GM19324 (cell line): ENCODE measurements around the gene ECSIT.
"Not testable (repeated sequence)": the region's sequence is repeated elsewhere in the genome, so short reads cannot be mapped to it uniquely, and the experiment has no call there.

Experiments
- ATAC-seq: cut with Tn5 transposase; IDR thresholded peaks from one replicate; pipeline ENCODE4 v1.9.1; 2021; ENCODE audit warnings: mild to moderate bottlenecking, moderate library complexity; ENCODE audit not compliant: unreplicated experiment, low FRiP score

Gene ECSIT, protein sequence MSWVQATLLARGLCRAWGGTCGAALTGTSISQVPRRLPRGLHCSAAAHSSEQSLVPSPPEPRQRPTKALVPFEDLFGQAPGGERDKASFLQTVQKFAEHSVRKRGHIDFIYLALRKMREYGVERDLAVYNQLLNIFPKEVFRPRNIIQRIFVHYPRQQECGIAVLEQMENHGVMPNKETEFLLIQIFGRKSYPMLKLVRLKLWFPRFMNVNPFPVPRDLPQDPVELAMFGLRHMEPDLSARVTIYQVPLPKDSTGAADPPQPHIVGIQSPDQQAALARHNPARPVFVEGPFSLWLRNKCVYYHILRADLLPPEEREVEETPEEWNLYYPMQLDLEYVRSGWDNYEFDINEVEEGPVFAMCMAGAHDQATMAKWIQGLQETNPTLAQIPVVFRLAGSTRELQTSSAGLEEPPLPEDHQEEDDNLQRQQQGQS

DNA sequence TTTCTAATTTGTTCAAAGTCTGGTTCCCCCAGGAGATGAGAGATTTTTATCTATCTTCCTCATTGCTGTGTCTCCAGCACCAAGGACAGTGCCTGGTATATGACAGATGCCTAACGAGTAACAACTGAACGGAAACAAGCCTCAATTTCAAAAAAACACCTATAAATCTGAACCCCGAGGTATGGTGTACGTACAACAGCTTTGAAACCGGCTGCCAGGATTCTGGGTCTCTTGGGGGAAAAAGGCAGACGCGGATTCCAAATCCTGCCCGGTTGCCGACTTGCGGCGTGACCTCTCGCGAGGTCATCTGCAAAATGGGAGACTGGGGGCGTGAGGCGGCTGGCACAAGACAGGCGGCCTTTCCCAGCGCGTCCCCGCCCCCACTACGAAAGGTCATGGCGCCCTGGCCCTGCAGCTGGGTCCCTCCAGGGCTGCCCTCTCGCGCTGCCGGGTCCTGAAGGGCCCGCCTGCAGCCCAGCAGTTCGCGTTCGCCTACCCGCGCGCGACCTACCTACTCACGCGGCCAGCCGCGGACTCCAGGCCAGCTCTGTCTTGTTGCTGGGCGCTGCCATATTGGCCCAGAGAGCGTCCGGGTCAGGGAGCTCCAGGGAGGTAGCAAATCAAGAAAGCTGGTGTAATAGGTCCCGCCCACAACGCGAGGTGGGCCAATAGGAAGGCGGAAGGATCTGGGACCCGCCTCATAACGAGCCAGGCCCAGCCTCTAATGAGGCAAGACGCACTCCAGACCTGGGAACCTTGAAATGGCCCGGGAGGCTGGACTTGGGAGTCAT, at the start of gene ECSIT:
Gene ECSIT (minus strand): TSS at position 584 of the 791 bp plus-strand sequence. CDS start 9,964 bp downstream, outside the sequence.
- peak; percentile 96 for ATAC-seq

DNA sequence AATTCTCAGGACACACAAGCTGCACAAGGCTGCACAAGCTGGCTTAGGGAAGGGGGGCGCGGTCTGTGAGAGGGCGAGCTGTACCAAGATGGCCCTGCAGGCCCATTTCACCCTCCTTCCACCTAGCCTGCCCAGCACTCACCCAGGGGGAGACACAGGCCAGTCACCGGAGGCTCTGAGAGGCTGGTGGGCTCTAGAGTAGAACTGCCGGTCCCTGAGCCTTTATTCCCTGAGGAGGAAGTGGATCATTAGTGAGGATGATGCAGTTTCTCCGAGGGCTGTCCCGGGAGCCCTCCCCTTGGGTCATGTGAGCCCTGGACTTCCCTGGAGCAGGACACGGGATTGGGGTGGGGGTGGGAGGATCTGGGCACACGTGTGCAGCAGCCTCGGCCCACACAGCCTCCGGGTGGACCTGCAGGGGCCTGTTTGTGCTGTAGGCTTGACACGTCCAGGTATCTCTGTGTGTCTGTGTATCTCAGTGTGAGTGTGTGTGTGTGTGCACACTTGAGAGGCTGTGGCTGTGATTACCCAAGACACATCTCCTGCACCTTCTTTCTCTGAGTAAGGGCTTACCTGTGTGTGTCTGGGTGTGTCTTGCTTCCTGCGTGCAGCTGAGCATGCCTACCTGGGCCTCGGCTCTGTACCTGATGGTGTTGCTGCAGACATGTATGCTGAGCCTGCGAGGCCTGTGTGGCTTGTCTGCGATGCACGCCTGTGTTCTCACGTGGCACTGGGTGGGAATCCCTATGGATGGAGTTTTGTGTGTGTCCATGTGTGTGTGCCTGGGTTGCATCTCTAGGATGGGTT, 48.7 kb upstream of the ECSIT start, which contains the start of gene ACP5:
Gene ACP5 (minus strand): TSS at position 195 of the 807 bp plus-strand sequence. CDS start 328 bp downstream, outside the sequence.
- no peak for ATAC-seq

DNA sequence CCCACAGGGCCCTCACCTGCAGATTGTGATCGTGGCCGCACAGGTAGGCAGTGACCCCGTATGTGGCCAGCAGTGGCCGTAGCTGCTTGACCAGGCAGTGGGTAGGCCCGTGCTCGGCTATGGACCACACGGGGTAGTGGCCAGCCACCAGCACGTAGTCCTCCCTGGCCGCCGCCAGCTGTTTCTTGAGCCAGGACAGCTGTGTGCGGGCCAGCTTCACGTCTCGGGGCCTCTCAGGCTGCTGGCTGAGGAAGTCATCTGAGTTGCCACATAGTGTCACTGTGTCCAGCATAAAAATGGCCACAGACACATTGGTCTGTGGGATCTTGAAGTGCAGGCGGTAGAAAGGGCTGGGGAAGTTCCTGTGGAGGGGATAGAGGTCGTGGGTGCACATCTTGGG, 47.3 kb upstream of the ECSIT start:
- no peak for ATAC-seq

DNA sequence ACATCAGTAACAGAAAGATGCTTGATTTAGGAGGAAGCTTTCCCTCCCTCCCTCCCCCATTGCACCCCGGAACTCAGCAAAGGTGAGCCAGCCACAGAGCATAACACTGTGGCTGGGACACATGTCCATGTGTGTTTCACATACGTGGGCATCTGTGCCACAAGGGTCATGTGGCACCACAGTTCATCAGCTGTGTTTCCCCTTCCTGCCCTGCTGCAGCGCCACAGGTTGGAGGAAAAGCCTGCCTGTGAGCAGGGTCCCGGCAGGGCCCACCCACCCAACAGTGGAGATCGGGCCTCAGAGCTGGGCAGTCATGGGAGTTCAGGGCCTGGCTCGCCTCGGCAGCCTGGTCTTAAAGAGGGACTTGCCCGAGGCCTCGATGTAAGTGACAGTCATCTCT, 45.8 kb upstream of the ECSIT start:
- ATAC-seq = no peak

DNA sequence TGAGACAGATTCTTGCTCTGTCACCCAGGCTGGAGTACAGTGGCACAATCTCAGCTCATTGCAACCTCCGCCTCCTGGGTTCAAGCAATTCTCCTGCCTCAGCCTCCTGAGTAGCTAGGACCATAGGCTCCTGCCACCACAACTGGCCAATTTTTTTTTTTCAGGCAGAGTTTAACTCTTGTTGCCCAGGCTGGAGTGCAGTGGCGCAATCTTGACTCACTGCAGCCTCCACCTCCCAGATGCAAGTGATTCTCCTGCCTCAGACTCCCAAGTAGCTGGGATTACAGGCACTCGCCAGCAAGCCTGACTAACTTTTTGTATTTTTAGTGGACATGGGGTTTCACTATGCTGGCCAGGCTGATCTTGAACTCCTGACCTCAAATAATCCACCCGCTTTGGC, 44.8 kb upstream of the ECSIT start:
- ATAC-seq = not testable (repeated sequence)

DNA sequence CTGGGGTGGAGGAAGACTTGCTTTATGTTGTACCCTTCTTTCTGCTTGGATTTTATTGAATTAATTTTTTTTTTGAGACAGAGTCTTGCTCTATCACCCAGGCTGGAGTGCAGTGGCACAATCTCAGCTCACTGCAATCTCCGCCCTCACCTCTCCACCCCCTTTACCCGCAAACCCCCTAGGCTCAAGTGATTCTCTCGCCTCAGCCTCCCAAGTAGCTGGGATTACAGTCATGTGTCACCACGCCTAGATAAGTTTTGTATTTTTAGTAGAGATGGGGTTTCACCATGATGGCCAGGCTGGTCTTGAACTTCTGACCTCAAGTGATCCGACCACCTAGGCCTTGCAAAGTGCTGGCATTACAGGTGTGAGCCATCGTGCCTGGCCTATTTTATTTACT, 44.4 kb upstream of the ECSIT start:
- not testable (repeated sequence) for ATAC-seq

DNA sequence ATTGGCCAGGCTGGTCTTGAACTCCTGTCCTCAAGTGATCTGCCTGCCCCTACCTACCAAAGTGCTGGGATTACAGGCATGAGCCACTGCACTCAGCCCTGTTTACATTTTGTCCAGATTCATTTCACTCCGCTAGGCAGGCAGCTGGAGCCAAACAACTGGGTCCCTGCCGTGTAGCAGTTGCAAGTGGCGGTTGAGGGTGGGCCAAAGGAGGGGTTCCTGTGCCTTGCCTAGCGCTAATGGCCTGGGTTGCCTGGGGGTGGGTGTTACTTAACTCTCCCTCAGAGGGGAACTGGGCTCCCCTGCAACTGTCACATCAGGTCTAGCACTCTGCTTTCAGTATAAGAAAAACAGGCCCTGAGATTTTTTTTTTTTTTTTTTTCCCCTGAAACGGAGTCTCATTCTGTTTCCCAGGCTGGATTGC, 41.1 kb upstream of the ECSIT start:
- no peak for ATAC-seq

DNA sequence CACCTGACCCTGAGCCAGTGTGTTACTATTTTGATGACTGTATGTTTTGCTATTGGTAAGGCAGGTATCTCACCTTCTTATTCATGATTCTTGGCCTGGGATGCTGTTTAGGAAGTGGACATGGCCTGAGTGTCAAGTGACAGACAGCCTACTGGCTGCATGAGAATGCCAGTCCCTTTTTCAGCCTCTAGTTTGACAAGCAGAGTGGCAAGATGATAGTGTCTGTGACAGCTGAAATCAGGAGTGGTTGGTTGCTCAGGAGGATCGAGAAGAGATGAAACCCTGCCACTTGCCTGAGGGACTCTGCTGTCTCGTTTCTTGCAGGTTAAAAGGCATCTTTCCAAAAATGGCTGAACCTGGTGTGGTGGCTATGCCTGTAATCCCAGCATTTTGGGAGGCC, 37.2 kb upstream of the ECSIT start:
- no peak for ATAC-seq

DNA sequence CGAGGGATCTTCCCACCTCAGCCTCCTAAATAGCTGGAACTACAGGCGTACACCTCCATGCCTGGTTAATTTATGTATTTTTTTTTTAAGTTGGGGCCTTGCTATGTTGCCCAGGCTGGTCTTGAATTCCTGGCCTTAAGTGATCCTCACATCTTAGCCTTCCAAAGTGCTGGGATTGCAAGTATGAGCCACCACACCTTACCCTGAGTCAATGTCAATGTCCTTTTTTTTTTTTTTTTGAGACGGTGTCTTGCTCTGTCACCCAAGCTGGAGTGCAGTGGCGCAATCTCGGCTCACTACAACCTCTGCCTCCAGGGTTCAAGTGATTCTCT, 36.7 kb upstream of the ECSIT start:
- not testable (repeated sequence) for ATAC-seq

DNA sequence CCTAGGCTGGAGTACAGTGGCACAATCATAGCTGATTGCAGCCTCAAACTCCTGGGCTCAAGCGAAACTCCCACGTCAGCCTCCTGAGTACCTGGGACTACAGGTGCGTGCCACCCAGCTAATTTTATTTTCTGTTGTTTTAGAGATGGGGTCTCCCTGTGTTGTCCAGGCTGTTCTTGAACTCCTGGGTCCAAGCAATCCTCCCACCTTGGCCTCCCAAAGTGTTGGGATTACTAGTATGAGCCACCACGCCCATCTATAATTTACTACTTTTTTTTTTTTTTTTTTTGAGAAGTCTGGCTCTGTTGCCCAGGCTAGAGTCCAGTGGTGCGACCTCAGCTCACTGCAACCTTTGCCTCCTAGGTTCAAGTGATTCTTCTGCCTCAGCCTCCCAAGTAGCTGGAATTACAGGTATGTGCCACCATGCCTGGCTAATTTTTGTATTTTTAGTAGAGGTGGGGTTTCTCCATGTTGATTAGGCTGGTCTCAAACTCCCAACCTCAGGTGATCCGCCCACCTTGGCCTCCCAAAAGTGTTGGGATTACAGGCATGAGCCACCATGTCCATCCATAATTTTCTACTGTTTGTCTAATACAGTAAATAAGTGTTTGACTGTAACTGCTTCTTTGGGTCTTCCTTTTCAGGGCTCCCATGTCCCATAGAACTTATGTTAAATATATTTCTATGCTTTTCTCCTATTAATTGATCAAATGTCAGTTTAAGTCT, 35.3 kb upstream of the ECSIT start:
- ATAC-seq = not testable (repeated sequence)

DNA sequence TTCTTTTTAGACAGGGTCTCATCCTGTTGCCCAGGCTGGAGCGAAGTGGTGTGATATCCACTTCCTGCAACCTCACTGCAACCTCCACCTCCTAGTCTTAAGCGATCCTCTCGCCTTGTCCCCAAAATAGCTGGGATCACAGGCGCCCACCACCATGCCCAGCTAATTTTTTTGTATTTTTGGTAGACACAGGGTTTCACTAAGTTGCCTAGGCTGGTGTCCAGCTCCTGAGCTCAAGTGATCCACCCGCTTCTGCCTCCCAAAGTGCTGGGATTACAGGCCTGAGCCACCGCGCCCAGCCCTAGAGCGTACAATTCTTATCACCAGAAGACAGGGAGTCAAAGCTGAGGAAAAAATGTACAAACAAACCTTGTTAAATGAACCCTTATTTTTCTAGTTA, 34.6 kb upstream of the ECSIT start:
- no peak for ATAC-seq

DNA sequence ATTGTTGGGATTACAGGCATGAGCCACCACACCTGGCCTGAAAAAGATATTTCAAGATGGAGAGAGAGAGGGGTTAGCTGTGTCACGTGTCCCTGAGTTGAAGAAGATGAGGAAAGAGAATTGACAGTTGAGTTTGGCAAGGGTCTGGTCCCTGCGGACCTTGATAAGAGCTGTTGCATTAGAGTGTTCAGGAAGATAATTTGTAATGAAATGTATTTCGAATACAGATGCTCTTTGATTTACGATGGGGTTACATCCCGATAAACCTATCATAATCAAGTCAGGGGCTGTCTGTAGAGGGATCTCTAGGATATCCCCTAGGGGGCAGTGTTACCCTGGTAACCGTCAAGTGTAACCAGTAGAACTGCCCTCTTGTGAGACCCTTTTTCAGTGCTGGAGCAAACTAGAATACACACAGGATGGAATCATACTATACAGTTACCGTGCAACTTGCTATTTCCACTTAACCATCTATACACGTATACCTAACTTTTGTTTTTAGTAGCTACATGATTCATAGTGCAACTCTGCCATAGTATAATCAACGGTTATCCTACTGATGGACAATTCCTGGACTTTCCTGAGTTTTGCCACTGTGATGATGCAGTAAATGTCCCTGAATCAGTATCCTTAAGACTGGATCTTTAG, 31.6 kb upstream of the ECSIT start:
- no peak for ATAC-seq

DNA sequence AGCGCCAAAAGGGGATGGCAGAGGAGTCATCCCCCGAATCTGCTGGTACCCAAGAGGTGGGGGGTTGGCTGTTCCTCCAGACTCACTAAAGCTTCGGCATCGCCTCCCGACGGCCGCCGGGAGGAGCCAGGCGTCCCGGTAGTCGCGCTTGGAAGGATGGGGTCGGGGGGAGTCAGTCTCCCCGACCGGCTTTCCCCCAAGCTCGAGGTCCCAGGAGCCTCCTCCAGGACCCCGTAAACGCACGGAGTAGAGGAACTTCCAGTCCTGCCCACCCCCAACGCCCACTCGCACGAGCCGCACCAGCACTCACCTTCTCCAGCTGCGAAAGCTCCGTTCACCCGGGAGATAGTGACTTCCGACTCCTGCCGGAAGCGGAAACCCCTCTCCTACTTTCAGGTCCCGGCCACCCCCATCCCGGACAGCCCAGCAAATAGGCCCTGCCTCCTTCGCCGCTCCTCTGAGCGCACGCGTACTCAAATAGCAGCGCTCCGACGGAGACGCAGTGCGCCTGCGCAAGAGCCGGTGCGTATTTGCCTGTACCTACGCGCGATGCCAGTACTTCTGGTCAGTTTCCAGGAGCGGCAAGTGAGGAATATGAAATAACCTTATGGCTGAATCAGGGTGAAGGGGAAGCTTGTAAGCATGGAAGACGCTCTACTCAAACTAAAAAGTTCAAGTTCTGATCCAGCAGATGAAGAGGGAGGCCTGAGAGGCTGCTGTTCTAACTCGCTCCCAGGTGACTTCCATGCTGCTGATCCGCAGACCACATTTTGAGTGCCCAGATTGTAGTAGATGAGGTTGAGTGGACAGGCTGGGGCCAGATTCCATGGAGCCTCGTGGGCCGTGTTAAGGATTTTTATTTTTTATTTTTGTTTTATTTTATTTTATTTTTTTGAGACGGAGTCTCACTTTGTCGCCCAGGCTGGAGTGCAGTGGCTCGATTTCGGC, 30.2 kb upstream of the ECSIT start, which contains the start of gene ELOF1:
Gene ELOF1 (minus strand): TSS at position 350 of the 948 bp plus-strand sequence. CDS start 4,883 bp downstream, outside the sequence.
- ATAC-seq = peak; percentile 79

DNA sequence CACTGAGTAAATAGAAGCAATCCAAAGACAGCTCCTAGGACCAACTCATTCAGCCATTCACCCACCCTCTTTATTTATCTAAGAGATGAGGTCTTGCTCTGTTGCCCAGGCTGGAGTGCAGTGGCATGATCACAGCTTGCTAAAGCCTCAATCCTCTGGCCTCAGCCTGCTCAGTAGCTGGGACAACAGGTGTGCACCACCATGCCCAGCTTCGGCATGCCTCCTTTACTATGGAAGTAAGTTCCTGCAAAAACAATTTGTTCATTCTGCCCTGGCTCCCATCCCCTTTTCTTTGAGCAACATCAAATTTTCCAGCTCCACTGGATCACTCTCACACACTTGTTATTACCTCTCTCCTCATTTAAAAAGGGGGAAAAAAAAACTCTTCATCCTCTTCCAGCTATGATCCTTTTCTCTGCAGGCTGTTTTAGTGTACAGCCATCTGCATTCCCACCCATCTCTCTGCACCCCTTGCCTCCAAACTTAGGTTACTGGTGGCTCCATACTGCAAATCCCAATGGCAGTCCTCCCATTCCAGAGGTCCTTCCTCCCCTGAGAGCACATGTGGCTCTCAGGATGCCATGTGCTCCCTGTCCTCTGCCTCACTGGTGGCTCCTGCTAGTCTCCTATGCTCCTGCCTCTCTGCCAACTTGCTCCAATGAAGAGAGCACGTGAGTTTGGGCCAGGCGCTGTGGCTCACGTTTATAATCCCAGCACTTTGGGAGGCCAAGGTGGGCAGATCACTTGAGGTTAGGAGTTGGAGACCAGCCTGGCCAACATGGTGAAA, 27.9 kb upstream of the ECSIT start:
- no peak for ATAC-seq

DNA sequence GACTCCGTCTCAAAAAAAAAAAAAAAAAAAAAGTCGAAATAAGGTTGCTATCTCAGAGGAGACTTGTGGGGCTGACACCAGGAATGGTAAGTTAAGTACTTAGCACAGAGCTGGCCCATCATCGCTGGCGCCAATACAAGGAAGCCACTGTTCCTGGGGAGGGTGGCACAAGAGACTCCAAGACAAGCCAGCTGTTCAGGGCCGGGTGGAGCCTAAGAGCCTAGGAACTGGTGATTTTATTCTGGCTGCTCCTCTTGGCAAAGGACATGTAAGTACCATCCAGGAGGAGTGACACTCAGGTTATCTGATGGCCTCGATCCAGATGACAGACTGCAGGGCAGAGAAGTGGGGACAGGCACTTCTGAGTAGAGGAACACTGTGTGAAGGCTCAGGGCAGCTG, 26.3 kb upstream of the ECSIT start:
- ATAC-seq = no peak

DNA sequence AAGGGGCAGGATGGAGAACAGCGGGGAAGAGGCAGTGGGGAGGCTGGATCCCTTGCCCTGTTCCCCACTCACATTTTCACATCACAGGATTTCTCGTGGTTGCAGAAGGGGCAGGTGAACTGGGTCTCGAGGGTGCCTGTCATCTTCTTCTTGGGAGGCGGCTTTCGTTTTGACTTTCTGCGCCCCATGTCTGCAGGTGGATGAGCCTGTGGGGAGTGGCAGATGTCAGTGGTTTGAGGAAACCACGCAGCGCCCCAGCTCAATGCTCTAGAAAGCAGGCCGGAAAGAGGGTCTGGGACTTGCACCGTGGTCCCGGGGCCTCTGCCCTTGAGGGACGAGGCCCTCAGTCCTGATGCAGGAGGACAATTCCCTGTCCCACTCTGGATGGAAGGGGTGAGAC, 25.2 kb upstream of the ECSIT start:
- no peak for ATAC-seq

DNA sequence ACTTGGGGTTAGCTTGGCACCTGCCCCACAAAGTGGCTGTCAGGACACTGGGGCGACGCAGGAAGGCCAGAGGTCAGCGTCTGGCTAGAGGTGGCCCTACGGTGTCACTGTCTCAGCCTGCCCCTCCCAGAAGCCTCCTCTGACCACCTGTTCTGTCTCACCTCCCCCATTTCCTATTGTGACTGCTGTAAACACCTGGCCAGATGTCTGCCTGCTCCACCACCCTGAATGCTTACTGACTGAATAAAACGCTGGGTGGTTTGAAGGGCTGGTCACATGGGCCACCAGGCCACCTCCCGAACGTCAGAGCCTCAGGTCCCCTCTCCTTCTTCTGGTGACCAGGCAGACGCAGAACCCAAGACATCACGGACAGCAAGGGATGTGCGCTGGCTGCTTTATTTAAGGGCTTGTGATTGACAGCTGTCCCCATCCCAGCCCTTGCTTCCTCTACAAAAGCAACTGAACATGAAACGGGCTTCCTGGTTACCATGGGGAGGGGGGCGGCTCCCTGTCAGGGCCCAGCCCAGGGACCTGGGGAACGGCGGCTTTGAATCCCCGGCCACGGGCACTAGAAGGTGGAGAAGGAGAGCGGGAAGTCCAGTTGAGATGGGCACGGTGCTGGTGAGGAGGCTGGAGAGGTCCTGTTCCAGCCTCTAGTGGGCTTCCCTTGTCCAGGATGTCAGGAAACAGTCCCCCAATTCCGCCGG, 23.9 kb upstream of the ECSIT start:
- no peak for ATAC-seq
